Measurements from ENCODE around the gene ZCCHC3. TPM values are rescaled to one million over a fixed set of nuclear protein-coding genes. Genes with fewer than 3 reads are reported as not detected.
A peak's percentile ranks its signal among the peaks of the same experiment; 100 is the strongest.
"Not testable (repeated sequence)": the region's sequence is repeated elsewhere in the genome, so short reads cannot be mapped to it uniquely, and the experiment has no call there.

The ZCCHC3 gene, protein sequence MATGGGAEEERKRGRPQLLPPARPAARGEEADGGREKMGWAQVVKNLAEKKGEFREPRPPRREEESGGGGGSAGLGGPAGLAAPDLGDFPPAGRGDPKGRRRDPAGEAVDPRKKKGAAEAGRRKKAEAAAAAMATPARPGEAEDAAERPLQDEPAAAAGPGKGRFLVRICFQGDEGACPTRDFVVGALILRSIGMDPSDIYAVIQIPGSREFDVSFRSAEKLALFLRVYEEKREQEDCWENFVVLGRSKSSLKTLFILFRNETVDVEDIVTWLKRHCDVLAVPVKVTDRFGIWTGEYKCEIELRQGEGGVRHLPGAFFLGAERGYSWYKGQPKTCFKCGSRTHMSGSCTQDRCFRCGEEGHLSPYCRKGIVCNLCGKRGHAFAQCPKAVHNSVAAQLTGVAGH
- polyA plus RNA-seq (2012; ENCODE audit: low read depth, missing spikeins): 14.4 TPM

DNA sequence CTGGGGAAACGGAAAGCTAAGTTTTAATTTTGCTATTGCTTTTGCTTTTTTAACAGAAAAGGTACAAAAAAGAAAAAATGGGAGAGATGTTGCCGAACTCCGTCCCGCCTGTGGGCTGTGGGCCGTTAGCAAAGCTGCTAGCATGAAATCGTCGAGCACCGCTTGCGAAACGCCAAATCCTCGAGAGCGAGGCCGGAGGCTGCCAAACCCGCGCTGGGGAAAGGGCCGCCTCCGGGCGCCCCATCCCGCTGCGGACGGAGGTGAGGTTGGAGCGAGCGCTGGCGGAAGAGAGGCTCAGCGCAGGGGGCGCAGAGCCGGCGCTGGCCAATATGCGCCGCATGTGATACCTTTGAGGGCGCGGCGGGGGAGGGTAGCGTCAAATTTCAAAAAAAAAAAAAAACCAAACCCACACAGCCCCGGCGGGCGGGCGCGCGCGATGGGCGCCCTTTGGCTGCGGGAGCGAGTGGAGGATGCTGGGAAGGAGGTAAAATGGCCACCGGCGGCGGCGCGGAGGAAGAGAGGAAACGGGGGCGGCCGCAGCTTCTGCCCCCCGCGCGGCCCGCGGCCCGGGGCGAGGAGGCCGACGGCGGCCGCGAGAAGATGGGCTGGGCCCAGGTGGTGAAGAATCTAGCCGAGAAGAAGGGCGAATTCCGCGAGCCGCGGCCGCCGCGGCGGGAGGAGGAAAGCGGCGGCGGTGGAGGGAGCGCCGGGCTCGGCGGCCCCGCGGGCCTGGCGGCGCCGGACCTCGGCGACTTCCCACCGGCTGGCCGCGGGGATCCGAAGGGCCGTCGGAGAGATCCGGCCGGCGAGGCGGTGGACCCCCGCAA is at the start of gene ZCCHC3:
ZCCHC3 (plus strand) TSS at position 473 of the 827 bp plus-strand sequence; CDS start at position 490, 17 bp downstream.
- TF ChIP-seq POLR2A (IDR thresholded peaks at IDR 0.05; ENCODE audit: low read depth, low read length): peak; percentile 82
- TF ChIP-seq SPI1 (IDR thresholded peaks at IDR 0.05; ENCODE audit: low read depth, low read length): no peak
- peak; percentile 59 for TF ChIP-seq POLR2AphosphoS5 (IDR thresholded peaks at IDR 0.05; ENCODE audit: low read depth, low read length)
- peak; percentile 6 for TF ChIP-seq PAX5 (IDR thresholded peaks at IDR 0.05; ENCODE audit: insufficient read depth, low read length, severe bottlenecking)
- peak; percentile 96 for TF ChIP-seq TAF1 (IDR thresholded peaks at IDR 0.05; ENCODE audit: low read depth, low read length)
- TF ChIP-seq POU2F2 (IDR thresholded peaks at IDR 0.05; ENCODE audit: low read depth, low read length): peak; percentile 29; the same call in 1 of the 2 replicates
- peak; percentile 74 for FAIRE-seq
- peak; percentile 85 for DNase-seq (ENCODE audit: insufficient read length, low spot score)

DNA sequence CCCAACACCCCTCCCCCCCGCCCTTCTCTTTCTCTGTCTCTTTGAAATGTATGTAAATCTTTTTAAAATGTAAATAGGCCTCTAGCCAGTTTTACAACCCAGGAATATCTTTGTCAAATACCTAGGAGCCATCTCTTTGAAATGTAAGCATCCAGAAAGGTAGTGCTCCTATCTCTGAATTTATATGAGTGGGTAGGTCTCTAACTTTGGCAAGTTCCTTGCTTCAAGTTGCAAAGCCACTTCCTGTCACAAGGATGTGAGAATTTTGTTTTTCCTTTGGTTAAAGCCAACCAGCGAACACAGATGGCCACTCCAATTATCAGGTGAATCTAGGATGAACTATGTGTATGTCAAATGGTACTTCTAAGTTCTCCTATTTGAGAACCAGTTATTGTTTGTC is 46.0 kb upstream of the ZCCHC3 start:
- no peak for FAIRE-seq
- TF ChIP-seq PAX5 (IDR thresholded peaks at IDR 0.05; ENCODE audit: insufficient read depth, low read length, severe bottlenecking): no peak
- no peak for TF ChIP-seq POU2F2 (IDR thresholded peaks at IDR 0.05; ENCODE audit: low read depth, low read length)
- no peak for TF ChIP-seq SPI1 (IDR thresholded peaks at IDR 0.05; ENCODE audit: low read depth, low read length)
- no peak for TF ChIP-seq POLR2A (IDR thresholded peaks at IDR 0.05; ENCODE audit: low read depth, low read length)
- no peak for TF ChIP-seq TAF1 (IDR thresholded peaks at IDR 0.05; ENCODE audit: low read depth, low read length)
- TF ChIP-seq POLR2AphosphoS5 (IDR thresholded peaks at IDR 0.05; ENCODE audit: low read depth, low read length): no peak
- no peak for DNase-seq (ENCODE audit: insufficient read length, low spot score)

DNA sequence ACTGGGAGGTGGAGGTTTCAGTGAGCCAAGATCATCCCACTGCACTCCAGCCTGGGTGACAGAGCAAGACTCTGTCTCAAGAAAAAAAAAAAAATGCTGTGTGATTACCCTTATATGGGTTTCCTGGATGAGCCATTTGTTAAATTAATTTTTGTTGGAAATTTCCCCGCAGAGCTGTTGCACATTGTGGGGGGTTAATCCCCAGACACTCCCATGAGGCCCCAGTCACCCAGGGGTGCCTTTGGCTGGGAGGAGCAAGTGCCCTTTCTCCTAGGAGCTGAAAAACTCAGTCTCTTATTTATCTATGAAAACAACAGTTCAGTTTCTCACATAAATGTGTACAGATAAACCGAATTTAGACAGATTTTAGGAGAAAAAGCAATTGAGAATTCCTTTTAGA is 44.6 kb upstream of the ZCCHC3 start:
- DNase-seq (ENCODE audit: insufficient read length, low spot score): no peak
- TF ChIP-seq POLR2AphosphoS5 (IDR thresholded peaks at IDR 0.05; ENCODE audit: low read depth, low read length) (no peak), POLR2A (IDR thresholded peaks at IDR 0.05; ENCODE audit: low read depth, low read length) (no peak), SPI1 (IDR thresholded peaks at IDR 0.05; ENCODE audit: low read depth, low read length) (no peak), TAF1 (IDR thresholded peaks at IDR 0.05; ENCODE audit: low read depth, low read length) (no peak), POU2F2 (IDR thresholded peaks at IDR 0.05; ENCODE audit: low read depth, low read length) (no peak), PAX5 (IDR thresholded peaks at IDR 0.05; ENCODE audit: insufficient read depth, low read length, severe bottlenecking) (no peak)
- no peak for FAIRE-seq

DNA sequence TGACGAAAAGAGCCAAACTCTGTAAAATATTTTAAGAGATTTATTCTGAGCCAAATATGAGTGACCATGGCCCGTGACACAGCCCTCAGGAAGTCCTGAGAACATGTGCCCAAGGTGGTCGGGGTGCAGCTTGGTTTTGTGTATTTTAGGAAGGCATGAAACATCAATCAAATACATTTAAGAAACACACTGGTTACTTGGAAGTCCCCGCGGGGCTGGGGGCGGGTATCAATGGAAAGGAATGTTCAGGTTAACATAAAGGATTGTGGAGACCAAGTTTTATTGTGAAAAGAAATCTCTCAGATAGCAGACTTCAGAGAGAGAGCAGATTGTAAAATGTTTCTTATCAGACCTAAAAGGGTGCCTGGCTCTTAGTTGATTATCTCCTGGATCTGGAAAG is 43.9 kb upstream of the ZCCHC3 start:
- not testable (repeated sequence) for DNase-seq (ENCODE audit: insufficient read length, low spot score); FAIRE-seq

DNA sequence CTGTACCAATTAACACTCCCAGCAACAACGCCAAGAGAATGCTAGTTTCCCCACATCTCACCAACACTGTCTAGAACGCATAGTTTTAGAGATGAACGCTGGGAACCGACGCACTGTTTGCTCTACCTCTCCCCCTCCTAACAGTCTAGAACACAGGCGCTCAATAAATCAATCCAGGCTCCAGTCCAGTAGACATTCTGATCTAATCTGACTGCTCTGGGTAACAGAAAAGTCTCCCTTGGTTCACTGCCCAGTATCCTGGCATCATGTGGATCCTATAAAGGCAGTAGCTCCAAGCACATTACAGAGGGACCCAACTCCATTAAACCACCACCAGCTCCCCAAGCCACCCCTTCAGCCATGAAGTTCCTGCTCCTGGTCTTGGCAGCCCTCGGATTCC is 40.0 kb upstream of the ZCCHC3 start, which contains the start of gene DEFB132:
DEFB132 (plus strand) TSS at position 306 of the 400 bp plus-strand sequence; CDS start at position 361, 55 bp downstream.
- DNase-seq (ENCODE audit: insufficient read length, low spot score) (no peak), FAIRE-seq (no peak)
- TF ChIP-seq PAX5 (IDR thresholded peaks at IDR 0.05; ENCODE audit: insufficient read depth, low read length, severe bottlenecking) (no peak), POU2F2 (IDR thresholded peaks at IDR 0.05; ENCODE audit: low read depth, low read length) (no peak), TAF1 (IDR thresholded peaks at IDR 0.05; ENCODE audit: low read depth, low read length) (no peak), POLR2A (IDR thresholded peaks at IDR 0.05; ENCODE audit: low read depth, low read length) (no peak)

DNA sequence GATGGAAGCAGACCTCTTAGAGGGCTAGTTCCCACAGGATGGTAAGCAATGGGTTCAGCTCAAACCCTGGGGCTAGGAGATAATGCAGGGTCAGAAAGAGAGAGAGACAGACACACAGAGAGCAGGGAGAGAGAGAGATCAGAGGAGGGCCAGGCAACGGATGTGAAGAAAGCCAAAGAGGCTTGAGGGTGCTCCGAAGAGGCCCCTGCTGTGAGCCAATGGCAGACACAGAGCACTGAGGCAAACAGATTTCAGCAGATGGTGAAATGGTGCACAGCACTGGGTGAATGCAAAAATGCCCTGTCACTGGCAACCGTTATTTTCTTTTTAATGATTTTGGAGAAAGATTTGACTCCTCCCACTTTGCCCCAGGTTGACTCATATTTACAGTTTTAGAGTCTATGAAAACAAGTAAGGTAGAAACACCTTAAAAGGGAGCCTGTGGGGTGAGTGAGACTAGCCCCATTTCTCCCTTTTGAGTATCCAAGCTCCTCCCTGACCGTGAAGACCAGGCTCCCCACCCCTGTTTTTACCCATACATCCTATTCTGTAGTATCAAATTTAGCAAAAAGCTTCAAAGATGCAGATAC is 39.0 kb upstream of the ZCCHC3 start:
- TF ChIP-seq POU2F2 (IDR thresholded peaks at IDR 0.05; ENCODE audit: low read depth, low read length) (no peak), SPI1 (IDR thresholded peaks at IDR 0.05; ENCODE audit: low read depth, low read length) (no peak)
- FAIRE-seq (no peak), DNase-seq (ENCODE audit: insufficient read length, low spot score) (no peak)

DNA sequence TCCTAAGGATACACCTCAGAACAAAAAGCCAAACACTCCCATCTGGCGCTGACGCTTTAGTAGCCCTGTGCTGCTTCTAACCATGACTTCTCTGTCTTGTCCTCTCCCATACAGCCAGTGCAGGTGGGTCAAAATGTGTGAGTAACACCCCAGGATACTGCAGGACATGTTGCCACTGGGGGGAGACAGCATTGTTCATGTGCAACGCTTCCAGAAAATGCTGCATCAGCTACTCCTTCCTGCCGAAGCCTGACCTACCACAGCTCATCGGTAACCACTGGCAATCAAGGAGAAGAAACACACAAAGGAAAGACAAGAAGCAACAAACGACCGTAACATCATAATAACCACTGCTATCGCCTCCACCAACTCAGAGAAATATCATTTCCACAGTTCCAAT is 38.4 kb upstream of the ZCCHC3 start:
- DNase-seq (ENCODE audit: insufficient read length, low spot score) (no peak), FAIRE-seq (peak; percentile 40)

DNA sequence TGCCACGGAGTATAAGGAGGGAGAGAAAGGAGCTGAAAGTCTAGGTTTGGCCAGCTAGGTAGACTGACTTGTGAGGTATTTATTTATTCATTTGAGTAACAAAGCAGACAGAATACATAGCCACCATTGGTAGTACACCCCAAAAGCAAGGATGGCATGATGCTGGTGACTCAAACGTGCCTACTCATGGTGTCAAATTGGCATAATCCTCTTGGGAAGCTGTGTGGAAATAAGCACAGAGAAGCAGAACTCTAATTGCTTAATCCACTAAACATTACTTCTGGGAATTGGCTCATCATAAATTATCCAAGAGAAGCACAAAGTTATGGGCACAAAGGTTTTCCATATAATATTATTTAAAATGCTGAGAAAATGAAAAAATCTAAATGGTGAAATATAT is 37.4 kb upstream of the ZCCHC3 start:
- TF ChIP-seq TAF1 (IDR thresholded peaks at IDR 0.05; ENCODE audit: low read depth, low read length) (no peak), SPI1 (IDR thresholded peaks at IDR 0.05; ENCODE audit: low read depth, low read length) (no peak), POLR2AphosphoS5 (IDR thresholded peaks at IDR 0.05; ENCODE audit: low read depth, low read length) (no peak), POLR2A (IDR thresholded peaks at IDR 0.05; ENCODE audit: low read depth, low read length) (no peak), PAX5 (IDR thresholded peaks at IDR 0.05; ENCODE audit: insufficient read depth, low read length, severe bottlenecking) (no peak)
- FAIRE-seq: no peak
- DNase-seq (ENCODE audit: insufficient read length, low spot score): no peak

More for the DNA sequence above, 38.4 kb upstream of the ZCCHC3 start:
- TF ChIP-seq POLR2AphosphoS5 (IDR thresholded peaks at IDR 0.05; ENCODE audit: low read depth, low read length) (no peak), SPI1 (IDR thresholded peaks at IDR 0.05; ENCODE audit: low read depth, low read length) (no peak), PAX5 (IDR thresholded peaks at IDR 0.05; ENCODE audit: insufficient read depth, low read length, severe bottlenecking) (no peak)

DNA sequence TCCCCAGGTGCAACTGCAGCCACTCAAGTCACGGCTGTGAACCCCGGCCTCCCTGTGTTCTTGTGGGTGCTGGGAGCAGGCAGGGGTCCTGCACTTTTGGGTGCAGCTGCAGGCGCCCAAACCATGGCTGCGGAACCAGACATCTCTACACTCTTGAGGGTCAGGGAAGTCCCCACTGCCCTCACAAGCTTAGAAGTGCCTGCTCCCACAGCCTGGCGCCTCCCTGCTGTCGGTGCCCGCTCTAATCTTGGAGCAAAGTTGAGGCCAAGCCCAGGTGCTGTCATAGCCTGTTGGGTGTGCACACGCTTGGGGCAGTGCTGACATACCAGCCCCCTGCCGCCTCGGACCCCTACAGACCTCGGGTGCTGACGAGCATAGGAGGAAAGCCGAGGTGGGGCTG is 33.7 kb upstream of the ZCCHC3 start:
- no peak for DNase-seq (ENCODE audit: insufficient read length, low spot score)
- no peak for FAIRE-seq
- TF ChIP-seq POLR2A (IDR thresholded peaks at IDR 0.05; ENCODE audit: low read depth, low read length) (no peak), POU2F2 (IDR thresholded peaks at IDR 0.05; ENCODE audit: low read depth, low read length) (no peak), PAX5 (IDR thresholded peaks at IDR 0.05; ENCODE audit: insufficient read depth, low read length, severe bottlenecking) (no peak), SPI1 (IDR thresholded peaks at IDR 0.05; ENCODE audit: low read depth, low read length) (no peak), POLR2AphosphoS5 (IDR thresholded peaks at IDR 0.05; ENCODE audit: low read depth, low read length) (no peak), TAF1 (IDR thresholded peaks at IDR 0.05; ENCODE audit: low read depth, low read length) (no peak)

All from GM12891 (cell line).